GM21515 (cell line): ENCODE results near the gene ADCY4.
"Not testable (repeated sequence)": the region's sequence is repeated elsewhere in the genome, so short reads cannot be mapped to it uniquely, and the experiment has no call there.

Experiments
- ATAC-seq: cut with Tn5 transposase; IDR thresholded peaks from one replicate; pipeline ENCODE4 v1.9.1; 2021; ENCODE audit not compliant: unreplicated experiment

ADCY4 gene

GRCh38 chr14:24339284-24340151, 4.6 kb upstream of the ADCY4 start, which contains the start of gene RIPK3:
Gene RIPK3, minus strand, starts transcription at chr14:24339991. Its CDS starts 165 bp downstream, at chr14:24339826.
- peak; percentile 90 for ATAC-seq

GRCh38 chr14:24338843-24339242, 4.0 kb upstream of the ADCY4 start:
- ATAC-seq = no peak

GRCh38 chr14:24337824-24338175, 2.9 kb upstream of the ADCY4 start:
- ATAC-seq = no peak

- no peak for ATAC-seq
These were observed 2.4 kb upstream of the ADCY4 start for GRCh38 chr14:24337144-24337823.

GRCh38 chr14:24335461-24336171, 745 bp upstream of the ADCY4 start:
- ATAC-seq = no peak

GRCh38 chr14:24332268-24332993, 2.4 kb downstream of the ADCY4 start:
- peak; percentile 77 for ATAC-seq

GRCh38 chr14:24331731-24332267, 3.1 kb downstream of the ADCY4 start:
- peak; percentile 2 for ATAC-seq

GRCh38 chr14:24330973-24331674, 3.7 kb downstream of the ADCY4 start:
- ATAC-seq = no peak

GRCh38 chr14:24329736-24330135, 5.1 kb downstream of the ADCY4 start:
- no peak for ATAC-seq

- ATAC-seq = no peak
These were observed 5.7 kb downstream of the ADCY4 start for GRCh38 chr14:24329073-24329663.

GRCh38 chr14:24327914-24328313, 7.0 kb downstream of the ADCY4 start:
- not testable (repeated sequence) for ATAC-seq

GRCh38 chr14:24327303-24327702, 7.6 kb downstream of the ADCY4 start:
- no peak for ATAC-seq

GRCh38 chr14:24325963-24326362, 8.9 kb downstream of the ADCY4 start:
- ATAC-seq = no peak

GRCh38 chr14:24325041-24325530, 9.8 kb downstream of the ADCY4 start:
- ATAC-seq = no peak

- no peak for ATAC-seq
These were observed 10.8 kb downstream of the ADCY4 start for GRCh38 chr14:24324024-24324423.

GRCh38 chr14:24323341-24323740, 11.5 kb downstream of the ADCY4 start:
- no peak for ATAC-seq

GRCh38 chr14:24322672-24323071, 12.2 kb downstream of the ADCY4 start:
- no peak for ATAC-seq

- ATAC-seq = no peak
These were observed 13.5 kb downstream of the ADCY4 start for GRCh38 chr14:24321212-24321975.
